GM19025 (cell line): Measurements from ENCODE around the gene ILF3.

ENCODE experiments used
- ATAC-seq: cut with Tn5 transposase; IDR thresholded peaks from one replicate; pipeline ENCODE4 v1.9.1; 2021; ENCODE audit warnings: mild to moderate bottlenecking, low read depth, moderate library complexity; ENCODE audit not compliant: unreplicated experiment

ILF3 gene

GRCh38 chr19:10653732-10654609, at the start of gene ILF3:
TSS of gene ILF3 (plus strand) at chr19:10654346. CDS start at chr19:10670606, 16,260 bp downstream.
- peak; percentile 65 for ATAC-seq

- ATAC-seq, result no peak
These were observed 49.6 kb upstream of the ILF3 start for GRCh38 chr19:10604460-10604980.

- ATAC-seq, result no peak
These were observed 42.2 kb upstream of the ILF3 start for GRCh38 chr19:10611907-10612306.

GRCh38 chr19:10612499-10613119, 41.5 kb upstream of the ILF3 start:
- no peak for ATAC-seq

- no peak for ATAC-seq
These were observed 38.6 kb upstream of the ILF3 start for GRCh38 chr19:10615429-10616023.

GRCh38 chr19:10617409-10618121, 36.6 kb upstream of the ILF3 start:
- no peak for ATAC-seq

- no peak for ATAC-seq
These were observed 35.3 kb upstream of the ILF3 start for GRCh38 chr19:10618846-10619245.

- no peak for ATAC-seq
These were observed 33.4 kb upstream of the ILF3 start for GRCh38 chr19:10620786-10621185.

GRCh38 chr19:10621966-10622365, 32.2 kb upstream of the ILF3 start:
- no peak for ATAC-seq

GRCh38 chr19:10624585-10624984, 29.6 kb upstream of the ILF3 start:
- no peak for ATAC-seq

GRCh38 chr19:10625003-10625761, 29.0 kb upstream of the ILF3 start, which contains the start of gene SLC44A2:
TSS of gene SLC44A2 (plus strand) at chr19:10625553. CDS start at chr19:10625634, 81 bp downstream.
- no peak for ATAC-seq

GRCh38 chr19:10625762-10626138, 28.4 kb upstream of the ILF3 start:
- ATAC-seq, result no peak

- no peak for ATAC-seq
These were observed 22.3 kb upstream of the ILF3 start for GRCh38 chr19:10631874-10632273.

- ATAC-seq, result no peak
These were observed 19.7 kb upstream of the ILF3 start for GRCh38 chr19:10634430-10634829.

GRCh38 chr19:10634963-10635362, 19.2 kb upstream of the ILF3 start:
- no peak for ATAC-seq

GRCh38 chr19:10636304-10636972, 17.7 kb upstream of the ILF3 start:
- no peak for ATAC-seq

GRCh38 chr19:10637894-10638293, 16.3 kb upstream of the ILF3 start:
- ATAC-seq, result no peak

- no peak for ATAC-seq
These were observed 14.3 kb upstream of the ILF3 start for GRCh38 chr19:10639836-10640235.

GRCh38 chr19:10640361-10640760, 13.8 kb upstream of the ILF3 start:
- no peak for ATAC-seq
